GM12878 (cell line): ENCODE measurements around the gene MCCD1. TPM values are rescaled to one million over a fixed set of nuclear protein-coding genes. Genes with fewer than 3 reads are reported as not detected.

Experiments used
- ATAC-seq: fragments of 200-7000 bp; cut with Tn5 transposase; 3 replicates; pipeline ENCODE4 v1.9.1; 2020; ENCODE audit warnings: mild to moderate bottlenecking, moderate library complexity
- BruUV-seq: library from RNA; stranded (reverse); fragments of 400-500 nt; replicated peaks from 2 replicates; lab custom pipeline; 2021; lab: Mats Ljungman, UMichigan
- CTCF ChIA-PET: fragments of 300-600 bp; sonication (Branson Sonifier 250); formaldehyde crosslinking; extraction: SDS; loops from one replicate; lab custom pipeline; 2021; ENCODE audit warnings: inconsistent platforms; lab: Yijun Ruan, JAX
- POLR2A ChIA-PET: fragments of 350-600 bp; formaldehyde crosslinking; extraction: SDS; loops from one replicate; lab custom pipeline; 2021; ENCODE audit warnings: inconsistent platforms; lab: Charles Lee
- RAD21 ChIA-PET: fragments of 300-600 bp; sonication (Branson Sonifier 250); formaldehyde crosslinking; loops from one replicate; lab custom pipeline; 2023; ENCODE audit warnings: antibody characterized with exemption; ENCODE audit not compliant: unreplicated experiment; lab: Charles Lee
- SMC1A ChIA-PET: fragments of 300-600 bp; sonication (Branson Sonifier 250); formaldehyde crosslinking; loops from one replicate; lab custom pipeline; 2023; ENCODE audit not compliant: unreplicated experiment, uncharacterized antibody; lab: Charles Lee
- DNase-seq: peaks from one replicate; pipeline ENCODE4 v3.0.0-alpha.2; 2011; ENCODE audit warnings: low read depth, low spot score
- FAIRE-seq: peaks from 3 replicates; lab custom pipeline; 2011; peaks lifted over from hg19 to GRCh38; lab: Jason Lieb, UNC
- H2AFZ ChIP-seq: 2 replicates; pipeline ENCODE4 v1.6.0; 2011; ENCODE audit warnings: low read depth, low read length, control low read depth; ENCODE audit not compliant: control insufficient read depth
- H3K27ac ChIP-seq: 2 replicates; pipeline ENCODE4 v1.5.1; 2011; ENCODE audit warnings: control low read depth; ENCODE audit not compliant: control insufficient read depth, insufficient read depth
- H3K27me3 ChIP-seq, 2 experiments: replicated peaks in 1 of 2; 2 replicates each; pipeline versions ENCODE4 v1.6.0 to v1.6.1; 2011; ENCODE audit warnings: low read length in 1 of 2; ENCODE audit not compliant: control insufficient read depth in 2 of 2, insufficient read depth in 2 of 2
- H3K36me3 ChIP-seq, 2 experiments: 2 replicates each; pipeline ENCODE4 v1.5.1; 2011; ENCODE audit warnings: low read length in 1 of 2; ENCODE audit not compliant: control insufficient read depth in 2 of 2, insufficient read depth in 2 of 2
- H3K4me1 ChIP-seq: 2 replicates; pipeline ENCODE4 v1.6.1; 2011; ENCODE audit warnings: mild to moderate bottlenecking, low read length, moderate library complexity, mixed read lengths; ENCODE audit not compliant: control insufficient read depth, insufficient read depth
- H3K4me2 ChIP-seq: 2 replicates; pipeline ENCODE4 v1.6.0; 2011; ENCODE audit warnings: control low read depth; ENCODE audit not compliant: control insufficient read depth, insufficient read depth
- H3K4me3 ChIP-seq: fragments of 200-600 bp; sonication (generic); 2 replicates; pipeline ENCODE4 v1.5.1; 2016
- H3K79me2 ChIP-seq: 2 replicates; pipeline ENCODE4 v1.6.0; 2011; ENCODE audit warnings: low read length; ENCODE audit not compliant: control insufficient read depth, insufficient read depth
- H3K9ac ChIP-seq: 2 replicates; pipeline ENCODE4 v1.8.0; 2011; ENCODE audit warnings: low read length, control low read depth, mixed read lengths; ENCODE audit not compliant: control insufficient read depth, insufficient read depth
- H3K9me3 ChIP-seq: replicated peaks from 3 replicates; pipeline ENCODE4 v1.5.1; 2011; ENCODE audit warnings: mild to moderate bottlenecking, low read length; ENCODE audit not compliant: control insufficient read depth, insufficient read depth
- H4K20me1 ChIP-seq: 2 replicates; pipeline ENCODE4 v1.6.0; 2011; ENCODE audit not compliant: control insufficient read depth, insufficient read depth
- E4F1 ChIP-seq: fragments of 450-650 bp; IDR thresholded peaks from 2 replicates; pipeline ENCODE4 v1.6.1; 2018; ENCODE audit warnings: borderline replicate concordance, mild to moderate bottlenecking; ENCODE audit not compliant: partially characterized antibody
- FOXK2 ChIP-seq: fragments of 450-650 bp; IDR thresholded peaks from 2 replicates; pipeline ENCODE4 v1.6.1; 2017; ENCODE audit warnings: mild to moderate bottlenecking, moderate library complexity
- FOXM1 ChIP-seq: IDR thresholded peaks from 2 replicates; pipeline ENCODE4 v1.6.1; 2012; ENCODE audit warnings: low read depth, mild to moderate bottlenecking, inconsistent platforms, low read length, moderate library complexity
- IRF4 ChIP-seq: IDR thresholded peaks from 2 replicates; pipeline ENCODE4 v1.6.1; 2011; ENCODE audit warnings: low read depth, low read length
- MTA2 ChIP-seq: fragments of 450-650 bp; IDR thresholded peaks from 2 replicates; pipeline ENCODE4 v1.6.1; 2016; ENCODE audit warnings: low read depth, mild to moderate bottlenecking, moderate library complexity
- MYB ChIP-seq: fragments of 150-350 bp; IDR thresholded peaks from 2 replicates; pipeline ENCODE4 v1.6.1; 2014; ENCODE audit warnings: mild to moderate bottlenecking, low read depth, low read length, borderline replicate concordance
- NFIC ChIP-seq: IDR thresholded peaks from 2 replicates; pipeline ENCODE4 v1.6.1; 2012; ENCODE audit warnings: low read depth, mild to moderate bottlenecking, inconsistent platforms, low read length, moderate library complexity
- NR2F1 ChIP-seq: fragments of 450-650 bp; conservative IDR thresholded peaks from 2 replicates; pipeline ENCODE4 v1.6.1; 2017; ENCODE audit warnings: mild to moderate bottlenecking
- RAD51 ChIP-seq: fragments of 450-650 bp; IDR thresholded peaks from 2 replicates; pipeline ENCODE4 v1.6.1; 2016; ENCODE audit warnings: moderate library complexity, mild to moderate bottlenecking, inconsistent platforms
- SIX5 ChIP-seq: IDR thresholded peaks from 2 replicates; pipeline ENCODE4 v1.6.1; 2011; ENCODE audit warnings: mild to moderate bottlenecking, low read depth, low read length, moderate library complexity; ENCODE audit not compliant: severe bottlenecking
- SMAD5 ChIP-seq: IDR thresholded peaks from 2 replicates; pipeline ENCODE4 v1.6.1; 2016; ENCODE audit warnings: antibody characterized with exemption, low read depth
- SMC3 ChIP-seq: IDR thresholded peaks from 2 replicates; pipeline ENCODE4 v1.6.1; 2011; ENCODE audit warnings: low read length, improper control_type of control experiment, borderline replicate concordance
- SRF ChIP-seq, 2 experiments: IDR thresholded peaks; 2 replicates each; pipeline ENCODE4 v1.6.1; 2011; ENCODE audit warnings: low read depth in 2 of 2, low read length in 2 of 2, mild to moderate bottlenecking in 1 of 2, moderate library complexity in 1 of 2
- TARDBP ChIP-seq: IDR thresholded peaks from 2 replicates; pipeline ENCODE4 v1.6.1; 2016; ENCODE audit warnings: borderline replicate concordance
- TCF3 ChIP-seq: IDR thresholded peaks from 2 replicates; pipeline ENCODE4 v1.6.1; 2012; ENCODE audit warnings: low read depth, mild to moderate bottlenecking, low read length, borderline replicate concordance; ENCODE audit not compliant: insufficient read depth
- TCF7 ChIP-seq: IDR thresholded peaks from 2 replicates; pipeline ENCODE4 v1.6.1; 2014; ENCODE audit warnings: antibody characterized with exemption, borderline replicate concordance
- USF2 ChIP-seq: IDR thresholded peaks from 2 replicates; pipeline ENCODE4 v1.6.1; 2011; ENCODE audit warnings: low read depth, low read length, improper control_type of control experiment, borderline replicate concordance
- WGBS: methylation state at CpG from one replicate; pipeline ENCODE4 v1.1.6; 2016; ENCODE audit warnings: low lambda C conversion rate; ENCODE audit not compliant: insufficient replicate concordance, insufficient coverage; ENCODE audit errors: missing lambda C conversion rate; 5-methylcytosine and 5-hydroxymethylcytosine counted together
- in situ Hi-C: fragments of 300-500 bp; cut with MboI; formaldehyde crosslinking; loops from 9 replicates; pipeline ENCODE4 v1.14.3; 2018; ENCODE audit warnings: mixed read lengths
- intact Hi-C: fragments of 100-400 bp; cut with micrococcal nuclease; formaldehyde crosslinking; loops from one replicate; pipeline ENCODE4 v1.14.2; 2022; ENCODE audit not compliant: unreplicated experiment
- polyA plus RNA-seq, 11 experiments: library from polyadenylated mRNA; depleted of rRNA in 4 of 11; unstranded in 6 of 11; stranded (reverse) in 5 of 11; fragments of >200 nt; fragmentation: Nextera tagmentation in 4 of 11; fragmentation: Illumina TruSeq in 1 of 11; extraction: Ambion mirVana in 4 of 11; extraction: Trizol in 1 of 11; gene quantifications; 1 replicate in 1 of 11; 2 replicates in 10 of 11; pipeline versions ENCODE4 v1.2.1 to v1.2.3, GENCODE V29; 2011 to 2016; ENCODE audit warnings: inconsistent platforms in 2 of 11, missing spikeins in 2 of 11, low read depth in 1 of 11
- total RNA-seq, 4 experiments: library from RNA; depleted of rRNA in 3 of 4; stranded (reverse); fragments of >200 nt in 3 of 4; fragmentation: Illumina TruSeq in 1 of 4; extraction: Trizol in 1 of 4; gene quantifications; 2 replicates each; pipeline versions ENCODE4 v1.2.1 to v1.2.3, GENCODE V29; 2013 to 2021

MCCD1 gene
- total and polyA plus RNA-seq, 10 of the 15 experiments (the other 5 are each of a cell fraction or from before 2014, with no cell fraction given), result not detected

GRCh38 chr6:31546339-31546957 is 17.7 kb downstream of the MCCD1 start, which contains the start of gene ATP6V1G2 (continued):
- peak; percentile 39 for TF ChIP-seq SIX5
- peak; percentile 41; the same call in 1 of the 2 replicates for TF ChIP-seq NR2F1
- no peak for TF ChIP-seq IRF4

- Histone ChIP-seq H3K9ac (peak within 1 kb of the TSS; percentile 58), H4K20me1 (no peaks in the 10 kb centered on the region), H2AFZ (peak within 1 kb of the TSS; percentile 45), H3K4me3 (peak within 1 kb of the TSS; percentile 72), H3K4me1 (peaks cover 23% of the 10 kb centered on the region; the same call in 1 of the 2 replicates), H3K4me2 (peak within 1 kb of the TSS; percentile 80), H3K27ac (peak within 1 kb of the TSS; percentile 64), H3K27me3 (no peaks in the 10 kb centered on the region), H3K36me3 (no peaks in the 10 kb centered on the region; a peak in 1 of 4 replicates), H3K9me3 (no peaks in the 10 kb centered on the region), H3K79me2 (peaks cover 24% of the 10 kb centered on the region)
- 1% methylated on average over 25 of the region's 25 CpGs for WGBS
- FAIRE-seq (peak; percentile 93), ATAC-seq (peak; percentile 88), DNase-seq (peak; percentile 89)
- CTCF ChIA-PET, result interaction anchor here (0.8 to 34.8 kb wide), 9 partner anchors 10 to 286 kb away, joined by 3 to 2098 read pairs (median 4); partner anchors contain the start of genes HSPA1B, LST1, LTB and NCR3
- BruUV-seq, result no TSS peak
- RAD21 ChIA-PET, result interaction anchor here (0.6 to 16.9 kb wide), 10 partner anchors 12 to 284 kb away, joined by 3 to 668 read pairs (median 5); partner anchors contain the start of genes BAG6, LST1, LTB and LY6G5C
- intact Hi-C loops, result loop anchor here (1.0 to 10.0 kb wide), 4 partner anchors 51 to 358 kb away; partner anchors contain the start of genes BAG6 and ZBTB12
- POLR2A ChIA-PET, result interaction anchor here (0.5 to 8.5 kb wide), 17 partner anchors 13 to 1489 kb away, joined by 3 to 164 read pairs (median 4); partner anchors contain the start of genes CSNK2B, DXO, LST1 and LTA
- in situ Hi-C loops, result loop anchor here (5.0 to 10.0 kb wide), 2 partner anchors 50 to 288 kb away; no protein-coding TSS in a partner anchor
- SMC1A ChIA-PET, result interaction anchor here (0.6 to 34.7 kb wide), 7 partner anchors 9 to 284 kb away, joined by 3 to 1989 read pairs (median 5); partner anchors contain the start of genes AIF1, LST1, LTA and LTB
- no peak for TF ChIP-seq FOXK2
- no peak for TF ChIP-seq SMAD5
- TF ChIP-seq SMC3, result 0 out of 2 replicates have a peak, but pooled peaks have one; percentile 29
- no peak for TF ChIP-seq TCF3
- no peak for TF ChIP-seq USF2
- no peak for TF ChIP-seq TCF7
- TF ChIP-seq FOXM1, result 0 out of 2 replicates have a peak, but pooled peaks have one; percentile 34
- peak in 1 of 2 experiments; percentile 81; a peak in 2 of 4 replicates for TF ChIP-seq SRF (IDR thresholded peaks at IDR 0.05; ENCODE audit: low read depth in 2 of 2, low read length in 2 of 2)
- 0 out of 2 replicates have a peak, but pooled peaks have one; percentile 35 for TF ChIP-seq MTA2
- TF ChIP-seq MYB, result no peak
- TF ChIP-seq TARDBP, result peak; percentile 88
- peak; percentile 69 for TF ChIP-seq E4F1
- TF ChIP-seq RAD51, result no peak
- peak; percentile 13; the same call in 1 of the 2 replicates for TF ChIP-seq NFIC
These were observed 18.4 kb downstream of the MCCD1 start, which contains the start of gene NFKBIL1 for GRCh38 chr6:31546958-31547726. TSS of gene NFKBIL1 (plus strand) at chr6:31547608. CDS start at chr6:31547695, 87 bp downstream.
